KMS-11 (cell line): ENCODE data around the gene EXPH5.

Source experiments
- H2AFZ ChIP-seq: fragments of 200-600 bp; sonication (generic); 2 replicates; pipeline ENCODE4 v1.6.1; 2016; ENCODE audit warnings: antibody characterized with exemption, mixed run types, low read depth
- H3K27ac ChIP-seq: fragments of 200-600 bp; sonication (generic); 2 replicates; pipeline ENCODE4 v1.6.1; 2016; ENCODE audit warnings: mild to moderate bottlenecking, mixed run types
- H3K27me3 ChIP-seq: fragments of 200-600 bp; sonication (generic); 2 replicates; pipeline ENCODE4 v1.6.1; 2017; ENCODE audit warnings: mild to moderate bottlenecking, low read depth, mixed run types, moderate library complexity; ENCODE audit not compliant: insufficient read depth
- H3K36me3 ChIP-seq: fragments of 200-600 bp; sonication (generic); 2 replicates; pipeline ENCODE4 v1.6.1; 2017; ENCODE audit warnings: mild to moderate bottlenecking, mixed run types; ENCODE audit not compliant: insufficient read depth
- H3K4me1 ChIP-seq: fragments of 200-600 bp; sonication (generic); 2 replicates; pipeline ENCODE4 v1.6.1; 2016; ENCODE audit warnings: mild to moderate bottlenecking, low read depth, mixed run types; ENCODE audit not compliant: poor library complexity, severe bottlenecking
- H3K4me2 ChIP-seq: fragments of 200-600 bp; sonication (generic); 2 replicates; pipeline ENCODE4 v1.7.0; 2016; ENCODE audit warnings: mild to moderate bottlenecking, mixed run types
- H3K4me3 ChIP-seq: fragments of 200-600 bp; sonication (generic); IDR thresholded peaks from 2 replicates; pipeline ENCODE4 v1.6.1; 2017; ENCODE audit warnings: low read depth, low read length, mixed read lengths; ENCODE audit not compliant: insufficient read depth
- H3K79me2 ChIP-seq: fragments of 200-600 bp; sonication (generic); 2 replicates; pipeline ENCODE4 v1.6.1; 2016; ENCODE audit warnings: low read depth, mixed run types; ENCODE audit not compliant: insufficient read depth
- H3K9ac ChIP-seq: fragments of 200-600 bp; sonication (generic); 2 replicates; pipeline ENCODE4 v1.6.1; 2016; ENCODE audit warnings: mild to moderate bottlenecking, mixed run types
- H4K20me1 ChIP-seq: fragments of 200-600 bp; sonication (generic); 2 replicates; pipeline ENCODE4 v1.6.1; 2016; ENCODE audit warnings: mild to moderate bottlenecking, mixed run types; ENCODE audit not compliant: insufficient read depth
- CTCF ChIP-seq: fragments of 200-600 bp; sonication (generic); conservative IDR thresholded peaks from 2 replicates; pipeline ENCODE4 v1.6.1; 2017; ENCODE audit warnings: low read depth, mild to moderate bottlenecking, antibody characterized with exemption, low read length, moderate library complexity, mixed read lengths

EXPH5 gene

GRCh38 chr11:108508653-108509593, 84.6 kb downstream of the EXPH5 start:
- H3K9ac ChIP-seq: no peak overlapping the region
- no peak overlapping the region for H2AFZ ChIP-seq
- TF ChIP-seq CTCF: no peak
- H3K4me2 ChIP-seq: no peak overlapping the region
- no peak overlapping the region for H3K27ac ChIP-seq
- H3K4me3 ChIP-seq: no peak overlapping the region
- H3K79me2 ChIP-seq: no peaks in the 10 kb centered on the region
- H3K36me3 ChIP-seq: no peaks in the 10 kb centered on the region
- no peaks in the 10 kb centered on the region for H4K20me1 ChIP-seq
- H3K4me1 ChIP-seq: no peaks in the 10 kb centered on the region
- H3K27me3 ChIP-seq: no peaks in the 10 kb centered on the region

DNA sequence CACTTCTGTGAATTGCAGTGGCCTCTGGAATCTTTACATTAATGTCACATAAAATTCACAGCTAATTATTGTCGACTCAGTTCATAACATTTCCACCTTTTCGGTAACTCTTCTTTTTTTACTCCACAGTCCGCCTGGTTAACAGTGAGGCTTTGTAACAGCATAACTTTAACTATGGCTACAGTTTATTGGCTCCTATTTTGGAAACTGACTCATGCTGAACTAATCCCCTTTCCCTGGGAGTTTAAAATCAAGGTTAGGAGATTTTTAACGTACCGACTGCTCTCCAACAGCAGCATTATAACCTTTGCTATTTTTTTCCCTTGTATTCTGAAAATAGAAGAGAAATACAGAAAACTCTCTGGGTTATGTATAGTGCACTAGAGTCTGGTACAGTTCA, 92.2 kb downstream of the EXPH5 start:
- Histone ChIP-seq H2AFZ (no peak overlapping the region), H3K79me2 (no peaks in the 10 kb centered on the region), H3K4me3 (no peak overlapping the region), H3K4me1 (no peaks in the 10 kb centered on the region), H3K27ac (no peak overlapping the region), H3K36me3 (no peaks in the 10 kb centered on the region), H3K4me2 (no peak overlapping the region), H3K9ac (no peak overlapping the region), H3K27me3 (no peaks in the 10 kb centered on the region), H4K20me1 (no peaks in the 10 kb centered on the region)
- no peak for TF ChIP-seq CTCF

DNA sequence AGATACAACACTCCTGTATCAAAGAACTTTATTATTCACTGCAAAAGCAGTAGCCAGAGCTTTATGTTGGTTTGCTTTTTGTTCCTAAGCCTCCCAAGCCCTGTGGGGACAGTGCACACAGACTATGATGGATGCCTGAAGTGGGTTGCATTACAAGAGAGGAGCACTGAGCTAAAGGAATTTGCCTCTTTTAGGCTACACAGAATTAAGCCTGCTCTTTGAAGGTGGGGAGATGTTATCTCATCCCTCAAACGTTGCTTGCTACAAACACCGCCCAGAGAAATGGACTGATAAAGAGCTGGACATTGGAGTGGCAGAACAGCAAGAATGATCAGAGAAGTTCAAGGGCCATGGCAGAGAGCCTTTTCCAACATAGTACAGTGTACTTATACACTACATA, 92.8 kb downstream of the EXPH5 start:
- no peak overlapping the region for H3K27ac ChIP-seq
- TF ChIP-seq CTCF: no peak
- H3K4me2 ChIP-seq: no peak overlapping the region
- no peaks in the 10 kb centered on the region for H3K36me3 ChIP-seq
- H3K4me3 ChIP-seq: no peak overlapping the region
- H3K27me3 ChIP-seq: no peaks in the 10 kb centered on the region
- H3K4me1 ChIP-seq: no peaks in the 10 kb centered on the region
- no peaks in the 10 kb centered on the region for H4K20me1 ChIP-seq
- no peak overlapping the region for H3K9ac ChIP-seq
- H2AFZ ChIP-seq: no peak overlapping the region
- no peaks in the 10 kb centered on the region for H3K79me2 ChIP-seq

- no peaks in the 10 kb centered on the region for H3K36me3 ChIP-seq
- no peaks in the 10 kb centered on the region for H3K4me1 ChIP-seq
- no peak overlapping the region for H2AFZ ChIP-seq
- TF ChIP-seq CTCF: no peak
- no peaks in the 10 kb centered on the region for H4K20me1 ChIP-seq
- H3K27ac ChIP-seq: no peak overlapping the region
- H3K79me2 ChIP-seq: no peaks in the 10 kb centered on the region
- no peak overlapping the region for H3K9ac ChIP-seq
- no peak overlapping the region for H3K4me3 ChIP-seq
- no peak overlapping the region for H3K4me2 ChIP-seq
- no peaks in the 10 kb centered on the region for H3K27me3 ChIP-seq
Measured at GRCh38 chr11:108500169-108500568, 93.4 kb downstream of the EXPH5 start.
